GM12865 (cell line): ENCODE results near the gene KLHL17.
"Not testable (repeated sequence)": the region's sequence is repeated elsewhere in the genome, so short reads cannot be mapped to it uniquely, and the experiment has no call there.

Experiments used
- DNase-seq: peaks from one replicate; pipeline ENCODE4 v3.0.0; 2010; ENCODE audit warnings: low read depth
- H3K4me3 ChIP-seq: 2 replicates; pipeline ENCODE4 v1.5.1; 2011; ENCODE audit warnings: mild to moderate bottlenecking, low read depth, low read length, control low read depth
- CTCF ChIP-seq: IDR thresholded peaks from 2 replicates; pipeline ENCODE4 v1.5.1; 2011; ENCODE audit warnings: low read length, control low read depth, low read depth, inconsistent platforms; ENCODE audit not compliant: insufficient read depth; ENCODE audit errors: missing control alignments

KLHL17 gene

GRCh38 chr1:981955-982558 is 21.7 kb downstream of the KLHL17 start, which contains the start of gene PERM1:
TSS of gene PERM1 (minus strand) at chr1:982093. CDS start at chr1:981029, 1,064 bp downstream.
- H3K4me3 ChIP-seq: no peak within 1 kb of the TSS
- no peak for TF ChIP-seq CTCF
- DNase-seq: no peak

GRCh38 chr1:982765-983436 is 22.5 kb downstream of the KLHL17 start:
- DNase-seq: no peak
- H3K4me3 ChIP-seq: no peak overlapping the region
- TF ChIP-seq CTCF: no peak

- TF ChIP-seq CTCF: peak; percentile 92
- DNase-seq: peak; percentile 46
- H3K4me3 ChIP-seq: no peak overlapping the region
Measured at GRCh38 chr1:983798-984475, 23.6 kb downstream of the KLHL17 start.

- DNase-seq: no peak
- no peak for TF ChIP-seq CTCF
- no peak overlapping the region for H3K4me3 ChIP-seq
Measured at GRCh38 chr1:984476-984814, 24.1 kb downstream of the KLHL17 start.

GRCh38 chr1:985126-985525 is 24.7 kb downstream of the KLHL17 start:
- TF ChIP-seq CTCF: no peak
- no peak for DNase-seq
- no peak overlapping the region for H3K4me3 ChIP-seq

- DNase-seq, H3K4me3 ChIP-seq: not testable (repeated sequence)
Measured at GRCh38 chr1:988061-988460, 27.7 kb downstream of the KLHL17 start.

GRCh38 chr1:991275-991674 is 30.9 kb downstream of the KLHL17 start:
- not testable (repeated sequence) for DNase-seq, H3K4me3 ChIP-seq

- H3K4me3 ChIP-seq: no peak overlapping the region
Measured at GRCh38 chr1:991895-992294, 31.5 kb downstream of the KLHL17 start.

More at GRCh38 chr1:991895-992294, 31.5 kb downstream of the KLHL17 start:
- no peak for DNase-seq
- TF ChIP-seq CTCF: no peak
